ENCODE measurements around the gene FIGN. TPM values are rescaled to one million over a fixed set of nuclear protein-coding genes. Genes with fewer than 3 reads are reported as not detected.

FIGN gene
- total RNA-seq, 2 donors from 2014 or later = 18.6 to 20.5 TPM

DNA sequence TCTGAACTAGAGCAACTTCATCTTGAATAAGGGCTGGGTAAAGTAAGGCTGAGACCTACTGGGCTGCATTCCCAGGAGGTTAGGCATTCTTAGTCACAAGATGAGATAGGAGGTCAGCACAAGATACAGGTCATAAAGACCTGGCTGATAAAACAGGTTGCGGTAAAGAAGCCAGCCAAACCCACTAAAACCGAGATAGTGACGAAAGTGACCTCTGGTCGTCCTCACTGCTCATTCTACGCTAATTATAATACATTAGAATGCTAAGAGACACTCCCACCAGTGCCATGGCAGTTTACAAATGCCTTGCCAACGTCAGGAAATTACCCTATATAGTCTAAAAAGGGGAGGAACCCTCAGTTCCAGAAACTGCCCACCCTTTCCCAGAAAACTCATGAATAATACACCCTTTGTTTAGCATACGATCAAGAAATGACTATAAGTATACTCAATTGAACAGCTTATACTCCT is 109.1 kb downstream of the FIGN start:
- Histone ChIP-seq H3K27me3 (ENCODE audit: control insufficient read depth, insufficient read depth, low read length, poor library complexity, severe bottlenecking) (no peaks in the 10 kb centered on the region), H3K36me3 (ENCODE audit: control insufficient read depth, insufficient read depth, low read length) (no peaks in the 10 kb centered on the region), H3K4me1 (ENCODE audit: control insufficient read depth, insufficient read depth, low read length) (no peaks in the 10 kb centered on the region), H3K9ac (ENCODE audit: extremely low read depth, low read length, poor library complexity, severe bottlenecking) (no peak overlapping the region), H3K27ac (ENCODE audit: low read depth, low read length) (peak overlapping the region; percentile 7), H3K4me3 (ENCODE audit: low read length) (no peak overlapping the region), H3K9me3 (ENCODE audit: control insufficient read depth, low read length) (no peaks in the 10 kb centered on the region)
- no peaks in the 10 kb centered on the region for H3K36me3 Mint-ChIP-seq (ENCODE audit: low read depth)
- DNase-seq = no peak
- no peaks in the 10 kb centered on the region for H3K27me3 Mint-ChIP-seq (ENCODE audit: insufficient read depth)
- peaks cover 6% of the 10 kb centered on the region for H3K4me1 Mint-ChIP-seq
- 76 to 78% methylated on average over 6 to 7 of the region's 7 CpGs for WGBS, 2 experiments (ENCODE audit: insufficient coverage in 1 of 2, insufficient read length in 1 of 2)
- no peak overlapping the region for H3K27ac Mint-ChIP-seq
- no peak overlapping the region for H3K4me3 Mint-ChIP-seq
- H3K9me3 Mint-ChIP-seq = no peaks in the 10 kb centered on the region
- TF ChIP-seq, protein P1, sequence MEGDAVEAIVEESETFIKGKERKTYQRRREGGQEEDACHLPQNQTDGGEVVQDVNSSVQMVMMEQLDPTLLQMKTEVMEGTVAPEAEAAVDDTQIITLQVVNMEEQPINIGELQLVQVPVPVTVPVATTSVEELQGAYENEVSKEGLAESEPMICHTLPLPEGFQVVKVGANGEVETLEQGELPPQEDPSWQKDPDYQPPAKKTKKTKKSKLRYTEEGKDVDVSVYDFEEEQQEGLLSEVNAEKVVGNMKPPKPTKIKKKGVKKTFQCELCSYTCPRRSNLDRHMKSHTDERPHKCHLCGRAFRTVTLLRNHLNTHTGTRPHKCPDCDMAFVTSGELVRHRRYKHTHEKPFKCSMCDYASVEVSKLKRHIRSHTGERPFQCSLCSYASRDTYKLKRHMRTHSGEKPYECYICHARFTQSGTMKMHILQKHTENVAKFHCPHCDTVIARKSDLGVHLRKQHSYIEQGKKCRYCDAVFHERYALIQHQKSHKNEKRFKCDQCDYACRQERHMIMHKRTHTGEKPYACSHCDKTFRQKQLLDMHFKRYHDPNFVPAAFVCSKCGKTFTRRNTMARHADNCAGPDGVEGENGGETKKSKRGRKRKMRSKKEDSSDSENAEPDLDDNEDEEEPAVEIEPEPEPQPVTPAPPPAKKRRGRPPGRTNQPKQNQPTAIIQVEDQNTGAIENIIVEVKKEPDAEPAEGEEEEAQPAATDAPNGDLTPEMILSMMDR (conservative IDR thresholded peaks at IDR 0.05) = no peak

DNA sequence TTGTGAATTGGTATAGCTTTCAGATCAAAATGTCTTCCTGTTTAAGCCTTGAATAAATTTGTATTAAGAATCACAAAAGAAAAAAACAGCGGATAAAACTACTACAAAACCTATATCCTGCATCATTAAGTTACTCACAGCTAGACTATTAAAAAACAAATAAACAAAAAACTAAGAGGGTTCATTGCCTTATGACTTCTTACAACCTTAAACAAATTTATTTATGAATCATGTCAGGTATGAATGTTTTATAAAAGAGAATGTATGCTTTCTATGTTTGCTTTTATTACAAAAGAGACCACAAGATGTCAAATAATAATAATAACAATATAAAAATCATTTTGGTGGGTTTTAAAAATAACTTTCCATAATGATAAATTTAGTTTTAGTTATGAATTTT is 109.6 kb downstream of the FIGN start:
- Histone ChIP-seq H3K9me3 (ENCODE audit: control insufficient read depth, low read length) (no peaks in the 10 kb centered on the region), H3K9ac (ENCODE audit: extremely low read depth, low read length, poor library complexity, severe bottlenecking) (no peak overlapping the region), H3K4me1 (ENCODE audit: control insufficient read depth, insufficient read depth, low read length) (no peaks in the 10 kb centered on the region), H3K36me3 (ENCODE audit: control insufficient read depth, insufficient read depth, low read length) (no peaks in the 10 kb centered on the region), H3K27me3 (ENCODE audit: control insufficient read depth, insufficient read depth, low read length, poor library complexity, severe bottlenecking) (no peaks in the 10 kb centered on the region), H3K27ac (ENCODE audit: low read depth, low read length) (no peak overlapping the region), H3K4me3 (ENCODE audit: low read length) (no peak overlapping the region)
- Mint-ChIP-seq H3K36me3 (ENCODE audit: low read depth) (no peaks in the 10 kb centered on the region), H3K9me3 (no peaks in the 10 kb centered on the region), H3K4me1 (peaks cover 9% of the 10 kb centered on the region), H3K27ac (no peak overlapping the region), H3K4me3 (no peak overlapping the region), H3K27me3 (ENCODE audit: insufficient read depth) (no peaks in the 10 kb centered on the region)
- TF ChIP-seq, protein P1 (conservative IDR thresholded peaks at IDR 0.05) = no peak
- DNase-seq = no peak
- 100% methylated on average over 1 of the region's 1 CpG; no CpG with 5 or more reads in 1 of the 2 experiments for WGBS, 2 experiments (ENCODE audit: insufficient coverage in 1 of 2, insufficient read length in 1 of 2)

DNA sequence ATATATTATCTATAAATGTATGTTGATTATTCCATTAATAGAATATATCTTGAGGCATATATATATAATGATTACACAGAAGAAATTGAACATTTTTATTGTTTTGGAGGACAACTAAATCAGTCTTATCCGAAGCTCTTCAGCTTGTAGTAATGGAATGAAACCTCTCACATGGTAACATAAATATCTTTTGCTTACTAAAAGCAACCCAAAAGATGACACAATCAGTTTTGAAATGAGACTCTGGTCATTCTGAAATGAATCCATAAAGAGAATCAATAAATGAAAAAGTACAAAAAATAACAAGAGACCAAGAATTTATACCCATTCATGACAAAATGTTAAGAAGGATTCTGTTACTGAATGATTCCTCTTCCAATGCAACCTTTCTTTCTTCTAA is 110.2 kb downstream of the FIGN start:
- Histone ChIP-seq H3K4me3 (ENCODE audit: low read length) (no peak overlapping the region), H3K27me3 (ENCODE audit: control insufficient read depth, insufficient read depth, low read length, poor library complexity, severe bottlenecking) (no peaks in the 10 kb centered on the region), H3K9ac (ENCODE audit: extremely low read depth, low read length, poor library complexity, severe bottlenecking) (no peak overlapping the region), H3K36me3 (ENCODE audit: control insufficient read depth, insufficient read depth, low read length) (no peaks in the 10 kb centered on the region), H3K27ac (ENCODE audit: low read depth, low read length) (no peak overlapping the region), H3K4me1 (ENCODE audit: control insufficient read depth, insufficient read depth, low read length) (no peaks in the 10 kb centered on the region), H3K9me3 (ENCODE audit: control insufficient read depth, low read length) (no peaks in the 10 kb centered on the region)
- Mint-ChIP-seq H3K9me3 (no peaks in the 10 kb centered on the region), H3K27ac (peak overlapping the region; percentile 41), H3K4me1 (peaks cover 9% of the 10 kb centered on the region), H3K36me3 (ENCODE audit: low read depth) (no peaks in the 10 kb centered on the region), H3K27me3 (ENCODE audit: insufficient read depth) (no peaks in the 10 kb centered on the region), H3K4me3 (no peak overlapping the region)
- 100% methylated on average over 1 of the region's 1 CpG; no CpG with 5 or more reads in 1 of the 2 experiments for WGBS, 2 experiments (ENCODE audit: insufficient coverage in 1 of 2, insufficient read length in 1 of 2)
- DNase-seq = no peak
- TF ChIP-seq, protein P1 (conservative IDR thresholded peaks at IDR 0.05) = no peak

All from endodermal cell (in vitro differentiated cells).